GM19438 (cell line): ENCODE measurements around the gene SS18L1.

Source experiments
- ATAC-seq: cut with Tn5 transposase; IDR thresholded peaks from one replicate; pipeline ENCODE4 v1.9.1; 2021; ENCODE audit warnings: low read depth; ENCODE audit not compliant: unreplicated experiment

SS18L1 gene

GRCh38 chr20:62222266-62222850 lies 78.8 kb downstream of the SS18L1 start:
- ATAC-seq: no peak

GRCh38 chr20:62222972-62223371 lies 79.4 kb downstream of the SS18L1 start:
- ATAC-seq: no peak

GRCh38 chr20:62223571-62223970 lies 80.0 kb downstream of the SS18L1 start:
- ATAC-seq: no peak

GRCh38 chr20:62224113-62224855 lies 80.7 kb downstream of the SS18L1 start:
- ATAC-seq: no peak

- ATAC-seq: no peak
Measured at GRCh38 chr20:62225026-62225425, 81.5 kb downstream of the SS18L1 start.

GRCh38 chr20:62225820-62226635 lies 82.5 kb downstream of the SS18L1 start:
- ATAC-seq: no peak

GRCh38 chr20:62226707-62227590 lies 83.4 kb downstream of the SS18L1 start:
- ATAC-seq: no peak

- no peak for ATAC-seq
Measured at GRCh38 chr20:62227591-62227976, 84.0 kb downstream of the SS18L1 start.

- ATAC-seq: no peak
Measured at GRCh38 chr20:62227977-62228958, 84.7 kb downstream of the SS18L1 start.

GRCh38 chr20:62228982-62229545 lies 85.5 kb downstream of the SS18L1 start:
- ATAC-seq: no peak

- ATAC-seq: no peak
Measured at GRCh38 chr20:62229667-62230066, 86.1 kb downstream of the SS18L1 start.

- no peak for ATAC-seq
Measured at GRCh38 chr20:62230276-62230675, 86.7 kb downstream of the SS18L1 start.

GRCh38 chr20:62230696-62231095 lies 87.1 kb downstream of the SS18L1 start:
- ATAC-seq: no peak

- ATAC-seq: no peak
Measured at GRCh38 chr20:62231292-62231691, 87.7 kb downstream of the SS18L1 start.
